H9 (cell line): ENCODE data around the gene ANKRD11. TPM values are rescaled to one million over a fixed set of nuclear protein-coding genes. Genes with fewer than 3 reads are reported as not detected.

Source experiments
- DNase-seq: peaks from one replicate; pipeline ENCODE4 v3.0.0-alpha.2; 2017
- H2AFZ ChIP-seq: one replicate; pipeline ENCODE4 v1.6.1; 2013; ENCODE audit warnings: mild to moderate bottlenecking, low read length, control low read depth, moderate library complexity
- H2AK5ac ChIP-seq: 2 replicates; pipeline ENCODE4 v1.6.1; 2013; ENCODE audit warnings: low read length, control low read depth, mixed read lengths; ENCODE audit not compliant: insufficient read length
- H2BK120ac ChIP-seq: one replicate; pipeline ENCODE4 v1.6.1; 2013; ENCODE audit warnings: low read depth, mild to moderate bottlenecking, low read length, control low read depth, inconsistent platforms; ENCODE audit not compliant: poor library complexity, severe bottlenecking
- H2BK12ac ChIP-seq: 2 replicates; pipeline ENCODE4 v1.6.1; 2013; ENCODE audit warnings: low read length, control low read depth, mixed read lengths, low read depth; ENCODE audit not compliant: insufficient read length
- H2BK15ac ChIP-seq: 2 replicates; pipeline ENCODE4 v1.6.1; 2013; ENCODE audit warnings: low read depth, low read length, control low read depth
- H2BK20ac ChIP-seq: one replicate; pipeline ENCODE4 v1.6.1; 2013; ENCODE audit warnings: low read depth, mild to moderate bottlenecking, low read length, control low read depth, inconsistent platforms; ENCODE audit not compliant: poor library complexity, severe bottlenecking
- H2BK5ac ChIP-seq: 2 replicates; pipeline ENCODE4 v1.6.1; 2013; ENCODE audit warnings: low read length, control low read depth, mixed read lengths; ENCODE audit not compliant: insufficient read length
- H3K14ac ChIP-seq: 2 replicates; pipeline ENCODE4 v1.6.1; 2013; ENCODE audit warnings: low read length, control low read depth; ENCODE audit not compliant: insufficient read depth
- H3K18ac ChIP-seq: 2 replicates; pipeline ENCODE4 v1.6.1; 2013; ENCODE audit warnings: low read depth, mild to moderate bottlenecking, mixed read lengths, low read length, control low read depth; ENCODE audit not compliant: insufficient read length
- H3K23ac ChIP-seq: 2 replicates; pipeline ENCODE4 v1.6.1; 2013; ENCODE audit warnings: low read length, control low read depth, mixed read lengths, low read depth; ENCODE audit not compliant: insufficient read length
- H3K23me2 ChIP-seq: 2 replicates; pipeline ENCODE4 v1.6.1; 2013; ENCODE audit warnings: low read depth, mild to moderate bottlenecking, mixed read lengths, low read length, control low read depth; ENCODE audit not compliant: insufficient read length, poor library complexity, severe bottlenecking
- H3K27ac ChIP-seq: 2 replicates; pipeline ENCODE4 v1.5.1; 2013; ENCODE audit warnings: low read length, control low read depth, mixed read lengths, low read depth; ENCODE audit not compliant: insufficient read length
- H3K27me3 ChIP-seq: 2 replicates; pipeline ENCODE4 v1.6.1; 2013; ENCODE audit warnings: low read length, control low read depth, inconsistent platforms; ENCODE audit not compliant: insufficient read depth
- H3K4ac ChIP-seq: 2 replicates; pipeline ENCODE4 v1.6.1; 2013; ENCODE audit warnings: low read depth, mild to moderate bottlenecking, control low read depth, inconsistent platforms, low read length, moderate library complexity
- H3K4me1 ChIP-seq: 2 replicates; pipeline ENCODE4 v1.6.1; 2013; ENCODE audit warnings: low read length, control low read depth, inconsistent platforms; ENCODE audit not compliant: insufficient read depth
- H3K4me2 ChIP-seq: 2 replicates; pipeline ENCODE4 v1.6.1; 2013; ENCODE audit warnings: low read length, control low read depth, mixed read lengths; ENCODE audit not compliant: insufficient read length, insufficient read depth
- H3K56ac ChIP-seq: 2 replicates; pipeline ENCODE4 v1.6.1; 2013; ENCODE audit warnings: low read depth, mild to moderate bottlenecking, mixed read lengths, low read length, control low read depth; ENCODE audit not compliant: insufficient read length
- H3K79me1 ChIP-seq: 2 replicates; pipeline ENCODE4 v1.6.1; 2013; ENCODE audit warnings: low read depth, mild to moderate bottlenecking, moderate library complexity, low read length, control low read depth, inconsistent platforms; ENCODE audit not compliant: insufficient read depth, poor library complexity, severe bottlenecking
- H3K79me2 ChIP-seq: 2 replicates; pipeline ENCODE4 v1.6.1; 2013; ENCODE audit warnings: low read length, control low read depth, inconsistent platforms; ENCODE audit not compliant: insufficient read depth
- H3K9ac ChIP-seq: 2 replicates; pipeline ENCODE4 v1.6.1; 2013; ENCODE audit warnings: low read length, control low read depth, mixed read lengths; ENCODE audit not compliant: insufficient read length; ENCODE audit errors: extremely low read depth
- H3K9me3 ChIP-seq: one replicate; pipeline ENCODE4 v1.6.1; 2013; ENCODE audit warnings: low read depth, low read length, inconsistent platforms; ENCODE audit not compliant: control insufficient read depth
- H3T11ph ChIP-seq: one replicate; pipeline ENCODE4 v1.6.1; 2013; ENCODE audit warnings: mild to moderate bottlenecking, low read length, control low read depth, inconsistent platforms
- H4K20me1 ChIP-seq: one replicate; pipeline ENCODE4 v1.6.1; 2013; ENCODE audit not compliant: control insufficient read depth, insufficient read length, insufficient read depth
- H4K5ac ChIP-seq: 2 replicates; pipeline ENCODE4 v1.6.1; 2013; ENCODE audit warnings: low read depth, mild to moderate bottlenecking, mixed read lengths, low read length, control low read depth; ENCODE audit not compliant: insufficient read length
- H4K8ac ChIP-seq: replicated peaks from 2 replicates; pipeline ENCODE4 v1.6.1; 2013; ENCODE audit warnings: low read length, control low read depth, mixed read lengths, low read depth; ENCODE audit not compliant: insufficient read length
- H4K91ac ChIP-seq: 2 replicates; pipeline ENCODE4 v1.6.1; 2013; ENCODE audit warnings: low read depth, mild to moderate bottlenecking, moderate library complexity, mixed read lengths, low read length, control low read depth; ENCODE audit not compliant: insufficient read length
- H3K27ac Mint-ChIP-seq, 3 experiments: 2 replicates in 2 of 3; 3 replicates in 1 of 3; pipeline ENCODE4 v1.8.0; 2020 to 2021; ENCODE audit warnings: mixed read lengths in 3 of 3, mild to moderate bottlenecking in 1 of 3, moderate library complexity in 1 of 3
- H3K27me3 Mint-ChIP-seq: 2 replicates; pipeline ENCODE4 v1.8.0; 2021; ENCODE audit warnings: low read depth, mild to moderate bottlenecking, moderate library complexity, mixed read lengths
- H3K36me3 Mint-ChIP-seq, 3 experiments: 2 replicates in 2 of 3; 3 replicates in 1 of 3; pipeline ENCODE4 v1.8.0; 2020 to 2021; ENCODE audit warnings: low read depth in 3 of 3, mixed read lengths in 3 of 3; ENCODE audit not compliant: insufficient read depth in 1 of 3
- H3K4me1 Mint-ChIP-seq, 2 experiments: 2 replicates each; pipeline ENCODE4 v1.8.0; 2020; ENCODE audit warnings: mixed read lengths in 2 of 2
- H3K4me3 Mint-ChIP-seq, 2 experiments: 2 replicates in 1 of 2; 3 replicates in 1 of 2; pipeline ENCODE4 v1.8.0; 2020 to 2021; ENCODE audit warnings: mild to moderate bottlenecking in 2 of 2, mixed read lengths in 2 of 2, moderate library complexity in 1 of 2
- H3K9me3 Mint-ChIP-seq, 2 experiments: 2 replicates in 1 of 2; 3 replicates in 1 of 2; pipeline ENCODE4 v1.8.0; 2020; ENCODE audit warnings: mild to moderate bottlenecking in 2 of 2, mixed read lengths in 2 of 2, moderate library complexity in 1 of 2
- CTCF ChIP-seq: fragments of 200-600 bp; sonication (generic); conservative IDR thresholded peaks from 3 replicates; pipeline ENCODE4 v1.8.0; 2021; ENCODE audit warnings: antibody characterized with exemption, mild to moderate bottlenecking
- WGBS: extraction: QIAGEN DNeasy Blood & Tissue Kit; methylation state at CpG from one replicate; pipeline ENCODE4 v1.1.7; 2013; ENCODE audit warnings: missing lambda C conversion rate, low lambda C conversion rate, mixed read lengths; ENCODE audit not compliant: insufficient read length; ENCODE audit errors: extremely low coverage; 5-methylcytosine and 5-hydroxymethylcytosine counted together
- total RNA-seq: library from RNA; stranded (reverse); gene quantifications from 2 replicates; pipeline ENCODE4 v1.2.1, GENCODE V29; 2021

ANKRD11 gene
- total RNA-seq, 1 experiment from 2014 or later, result 181 TPM

GRCh38 chr16:89355686-89356085, 134.7 kb downstream of the ANKRD11 start:
- H3K79me2 ChIP-seq, result peaks cover 75% of the 10 kb centered on the region
- H2BK120ac ChIP-seq, result no peak overlapping the region
- no peak overlapping the region for H3K14ac ChIP-seq
- no peak overlapping the region for H3K23ac ChIP-seq
- H2AFZ ChIP-seq, result no peak overlapping the region
- H4K5ac ChIP-seq, result no peak overlapping the region
- peaks cover 3% of the 10 kb centered on the region for H3K79me1 ChIP-seq
- H3K9me3 ChIP-seq, result no peaks in the 10 kb centered on the region
- H3K4me2 ChIP-seq, result no peak overlapping the region
- H2BK15ac ChIP-seq, result no peak overlapping the region
- no peaks in the 10 kb centered on the region for H3K23me2 ChIP-seq
- no peak overlapping the region for H3K18ac ChIP-seq
- Mint-ChIP-seq H3K27ac (0 out of 7 replicates have a peak overlapping the region, but pooled peaks of 1 of the 3 experiments have one; percentile 3), H3K27me3 (no peaks in the 10 kb centered on the region), H3K9me3 (no peaks in the 10 kb centered on the region), H3K4me3 (no peak overlapping the region), H3K36me3 (no peaks in the 10 kb centered on the region; a peak in 1 of 7 replicates), H3K4me1 (peaks cover 44 to 47% of the 10 kb centered on the region in 2 experiments)
- H3K27ac ChIP-seq, result no peak overlapping the region
- H3K56ac ChIP-seq, result no peak overlapping the region
- no peak overlapping the region for H2BK20ac ChIP-seq
- H4K8ac ChIP-seq, result no peak overlapping the region
- H4K91ac ChIP-seq, result no peak overlapping the region
- no peak overlapping the region for H3K9ac ChIP-seq
- no peak for DNase-seq
- H3K4ac ChIP-seq, result no peak overlapping the region
- no peaks in the 10 kb centered on the region for H3K27me3 ChIP-seq
- H3T11ph ChIP-seq, result no peak overlapping the region
- H3K4me1 ChIP-seq, result peaks cover 7% of the 10 kb centered on the region; the same call in 1 of the 2 replicates
- peaks cover 2% of the 10 kb centered on the region for H4K20me1 ChIP-seq
- no peak overlapping the region for H2AK5ac ChIP-seq
- no peak for TF ChIP-seq CTCF
- no CpG with 5 or more reads among the region's 16 CpGs for WGBS
- H2BK5ac ChIP-seq, result no peak overlapping the region
- no peak overlapping the region for H2BK12ac ChIP-seq
